Activated naive CD4-positive, alpha-beta T cell treated with anti-CD3 and anti-CD28 coated beads for 36 hours (primary cell): Measurements from ENCODE around the gene EMC10. TPM values are rescaled to one million over a fixed set of nuclear protein-coding genes. Genes with fewer than 3 reads are reported as not detected.
A peak's percentile ranks its signal among the peaks of the same experiment; 100 is the strongest.

Experiments
- CTCF ChIA-PET: fragments of 350-600 bp; sonication (Branson Sonifier 250); formaldehyde crosslinking; loops from one replicate; lab custom pipeline; 2021; ENCODE audit warnings: antibody characterized with exemption; lab: Charles Lee
- DNase-seq: peaks from one replicate; pipeline ENCODE4 v3.0.0-alpha.2; 2020
- H3K27ac Mint-ChIP-seq: one replicate; pipeline ENCODE4 v1.8.0; 2021; ENCODE audit warnings: mild to moderate bottlenecking, mixed read lengths
- H3K27me3 Mint-ChIP-seq: one replicate; pipeline ENCODE4 v1.8.0; 2021; ENCODE audit warnings: low read depth, mixed read lengths
- H3K36me3 Mint-ChIP-seq: one replicate; pipeline ENCODE4 v1.8.0; 2021; ENCODE audit warnings: low read depth, mixed read lengths
- H3K4me1 Mint-ChIP-seq: one replicate; pipeline ENCODE4 v1.8.0; 2021; ENCODE audit warnings: low read depth, mixed read lengths
- H3K4me3 Mint-ChIP-seq: one replicate; pipeline ENCODE4 v1.8.0; 2021; ENCODE audit warnings: mild to moderate bottlenecking, moderate library complexity, mixed read lengths
- H3K9me3 Mint-ChIP-seq: one replicate; pipeline ENCODE4 v1.8.0; 2021; ENCODE audit warnings: mixed read lengths
- intact Hi-C: fragments of 100-400 bp; cut with micrococcal nuclease; formaldehyde crosslinking; loops from one replicate; pipeline ENCODE4 v1.15.1; 2023
- total RNA-seq, 2 experiments: library from RNA; stranded (reverse); gene quantifications; one replicate each; pipeline ENCODE4 v1.2.3, GENCODE V29; 2021

Gene EMC10
- total RNA-seq, 2 experiments from 2014 or later = 28.4 to 29.2 TPM

GRCh38 chr19:50458396-50459066, 17.8 kb upstream of the EMC10 start:
- H3K27ac Mint-ChIP-seq = no peak overlapping the region
- H3K4me1 Mint-ChIP-seq = peaks cover 15% of the 10 kb centered on the region
- H3K36me3 Mint-ChIP-seq = no peaks in the 10 kb centered on the region
- H3K9me3 Mint-ChIP-seq = no peaks in the 10 kb centered on the region
- no peak for DNase-seq
- H3K4me3 Mint-ChIP-seq = no peak overlapping the region
- H3K27me3 Mint-ChIP-seq = peaks cover 33% of the 10 kb centered on the region
- intact Hi-C loops = no loop called here
- CTCF ChIA-PET = interaction anchor here (0.8 kb wide), 1 partner anchor 101 kb away, joined by 5 read pairs; no protein-coding TSS in a partner anchor

- CTCF ChIA-PET = no interaction called here
- DNase-seq = no peak
- no peak overlapping the region for H3K27ac Mint-ChIP-seq
- H3K9me3 Mint-ChIP-seq = no peaks in the 10 kb centered on the region
- intact Hi-C loops = no loop called here
- H3K27me3 Mint-ChIP-seq = peaks cover 33% of the 10 kb centered on the region
- peaks cover 15% of the 10 kb centered on the region for H3K4me1 Mint-ChIP-seq
- H3K4me3 Mint-ChIP-seq = no peak overlapping the region
- no peaks in the 10 kb centered on the region for H3K36me3 Mint-ChIP-seq
Measured at GRCh38 chr19:50459067-50459456, 17.2 kb upstream of the EMC10 start.

- Mint-ChIP-seq H3K9me3 (no peaks in the 10 kb centered on the region), H3K27ac (no peak overlapping the region), H3K27me3 (peaks cover 33% of the 10 kb centered on the region), H3K4me1 (peaks cover 15% of the 10 kb centered on the region), H3K36me3 (no peaks in the 10 kb centered on the region), H3K4me3 (no peak overlapping the region)
- intact Hi-C loops = loop anchor here (10.0 kb wide), 1 partner anchor 205 kb away; no protein-coding TSS in a partner anchor
- CTCF ChIA-PET = interaction anchor here (1.6 to 1.9 kb wide), 3 partner anchors 9 to 102 kb away, joined by 4 to 11 read pairs (median 11); no protein-coding TSS in a partner anchor
- DNase-seq = no peak
Measured at GRCh38 chr19:50459638-50460037, 16.7 kb upstream of the EMC10 start.

GRCh38 chr19:50460161-50460765, 16.0 kb upstream of the EMC10 start:
- intact Hi-C loops = loop anchor here (10.0 kb wide), 1 partner anchor 205 kb away; no protein-coding TSS in a partner anchor
- no peaks in the 10 kb centered on the region for H3K36me3 Mint-ChIP-seq
- H3K4me1 Mint-ChIP-seq = peaks cover 15% of the 10 kb centered on the region
- CTCF ChIA-PET = interaction anchor here (0.6 to 1.9 kb wide), 14 partner anchors 10 to 189 kb away, joined by 3 to 11 read pairs (median 4); partner anchors contain the start of gene NR1H2
- no peak overlapping the region for H3K27ac Mint-ChIP-seq
- no peak overlapping the region for H3K4me3 Mint-ChIP-seq
- peaks cover 33% of the 10 kb centered on the region for H3K27me3 Mint-ChIP-seq
- peak; percentile 34 for DNase-seq
- H3K9me3 Mint-ChIP-seq = no peaks in the 10 kb centered on the region

GRCh38 chr19:50461066-50461875, 15.0 kb upstream of the EMC10 start:
- H3K9me3 Mint-ChIP-seq = no peaks in the 10 kb centered on the region
- no peak overlapping the region for H3K4me3 Mint-ChIP-seq
- intact Hi-C loops = loop anchor here (1.0 to 10.0 kb wide), 3 partner anchors 93 to 206 kb away; no protein-coding TSS in a partner anchor
- DNase-seq = peak; percentile 78
- no peak overlapping the region for H3K27ac Mint-ChIP-seq
- peaks cover 15% of the 10 kb centered on the region for H3K4me1 Mint-ChIP-seq
- no peaks in the 10 kb centered on the region for H3K36me3 Mint-ChIP-seq
- peaks cover 33% of the 10 kb centered on the region for H3K27me3 Mint-ChIP-seq
- CTCF ChIA-PET = interaction anchor here (0.6 to 1.9 kb wide), 13 partner anchors 11 to 190 kb away, joined by 3 to 11 read pairs (median 4); partner anchors contain the start of gene NR1H2

- no peaks in the 10 kb centered on the region for H3K9me3 Mint-ChIP-seq
- intact Hi-C loops = loop anchor here (10.0 kb wide), 1 partner anchor 208 kb away; no protein-coding TSS in a partner anchor
- H3K4me3 Mint-ChIP-seq = no peak overlapping the region
- DNase-seq = no peak
- H3K36me3 Mint-ChIP-seq = no peaks in the 10 kb centered on the region
- H3K27me3 Mint-ChIP-seq = peaks cover 25% of the 10 kb centered on the region
- H3K4me1 Mint-ChIP-seq = peaks cover 15% of the 10 kb centered on the region
- no peak overlapping the region for H3K27ac Mint-ChIP-seq
- CTCF ChIA-PET = interaction anchor here (0.9 to 1.1 kb wide), 3 partner anchors 11 to 105 kb away, joined by 3 to 9 read pairs (median 4); no protein-coding TSS in a partner anchor
Measured at GRCh38 chr19:50462970-50463369, 13.3 kb upstream of the EMC10 start.

GRCh38 chr19:50464348-50464747, 12.0 kb upstream of the EMC10 start:
- H3K4me1 Mint-ChIP-seq = peaks cover 15% of the 10 kb centered on the region
- intact Hi-C loops = loop anchor here (10.0 kb wide), 1 partner anchor 210 kb away; no protein-coding TSS in a partner anchor
- no peaks in the 10 kb centered on the region for H3K36me3 Mint-ChIP-seq
- H3K9me3 Mint-ChIP-seq = no peaks in the 10 kb centered on the region
- peaks cover 22% of the 10 kb centered on the region for H3K27me3 Mint-ChIP-seq
- CTCF ChIA-PET = interaction anchor here (0.6 to 1.5 kb wide), 3 partner anchors 92 to 318 kb away, joined by 3 to 4 read pairs (median 4); no protein-coding TSS in a partner anchor
- no peak for DNase-seq
- H3K4me3 Mint-ChIP-seq = no peak overlapping the region
- no peak overlapping the region for H3K27ac Mint-ChIP-seq

- intact Hi-C loops = loop anchor here (10.0 kb wide), 1 partner anchor 210 kb away; no protein-coding TSS in a partner anchor
- CTCF ChIA-PET = interaction anchor here (1.5 kb wide), 1 partner anchor 91 kb away, joined by 3 read pairs; no protein-coding TSS in a partner anchor
- Mint-ChIP-seq H3K9me3 (no peaks in the 10 kb centered on the region), H3K4me3 (no peak overlapping the region), H3K27me3 (peaks cover 18% of the 10 kb centered on the region), H3K36me3 (no peaks in the 10 kb centered on the region), H3K4me1 (peaks cover 10% of the 10 kb centered on the region), H3K27ac (no peak overlapping the region)
- DNase-seq = no peak
Measured at GRCh38 chr19:50465000-50465399, 11.3 kb upstream of the EMC10 start.

GRCh38 chr19:50465986-50466705, 10.2 kb upstream of the EMC10 start:
- intact Hi-C loops = loop anchor here (10.0 kb wide), 1 partner anchor 211 kb away; no protein-coding TSS in a partner anchor
- Mint-ChIP-seq H3K27me3 (peaks cover 12% of the 10 kb centered on the region), H3K4me3 (no peak overlapping the region), H3K9me3 (no peaks in the 10 kb centered on the region), H3K27ac (no peak overlapping the region), H3K36me3 (no peaks in the 10 kb centered on the region), H3K4me1 (peaks cover 3% of the 10 kb centered on the region)
- CTCF ChIA-PET = interaction anchor here (0.6 to 1.5 kb wide), 2 partner anchors 18 to 90 kb away, joined by 3 read pairs; no protein-coding TSS in a partner anchor
- DNase-seq = no peak

- Mint-ChIP-seq H3K4me1 (no peaks in the 10 kb centered on the region), H3K4me3 (no peak overlapping the region), H3K36me3 (no peaks in the 10 kb centered on the region), H3K27ac (no peak overlapping the region), H3K27me3 (peaks cover 8% of the 10 kb centered on the region), H3K9me3 (no peaks in the 10 kb centered on the region)
- no peak for DNase-seq
- CTCF ChIA-PET = interaction anchor here (0.6 kb wide), 1 partner anchor 19 kb away, joined by 3 read pairs; no protein-coding TSS in a partner anchor
- intact Hi-C loops = loop anchor here (10.0 kb wide), 1 partner anchor 212 kb away; no protein-coding TSS in a partner anchor
Measured at GRCh38 chr19:50466706-50467039, 9.6 kb upstream of the EMC10 start.

GRCh38 chr19:50467566-50467965, 8.7 kb upstream of the EMC10 start:
- DNase-seq = no peak
- CTCF ChIA-PET = no interaction called here

More at GRCh38 chr19:50467566-50467965, 8.7 kb upstream of the EMC10 start:
- Mint-ChIP-seq H3K4me1 (no peaks in the 10 kb centered on the region), H3K27me3 (peaks cover 2% of the 10 kb centered on the region), H3K36me3 (no peaks in the 10 kb centered on the region), H3K27ac (no peak overlapping the region), H3K4me3 (no peak overlapping the region), H3K9me3 (no peaks in the 10 kb centered on the region)
- intact Hi-C loops = loop anchor here (10.0 kb wide), 1 partner anchor 213 kb away; no protein-coding TSS in a partner anchor
